ENCODE measurements around the gene MORC2.

Gene MORC2

GRCh38 chr22:30876915-30877553 lies 91.5 kb downstream of the MORC2 start:
- Histone ChIP-seq H3K9ac (ENCODE audit: low read length) (no peak overlapping the region), H3K9me2 (ENCODE audit: low read depth, low read length) (no peaks in the 10 kb centered on the region), H3K9me3 (ENCODE audit: low read length) (no peaks in the 10 kb centered on the region), H3K27ac (ENCODE audit: low read depth, low read length, poor library complexity, severe bottlenecking) (no peak overlapping the region), H3K4me1 (ENCODE audit: insufficient read depth, low read length, severe bottlenecking) (no peaks in the 10 kb centered on the region), H3K4me2 (ENCODE audit: low read length) (no peak overlapping the region), H4K20me1 (ENCODE audit: insufficient read depth, low read length) (no peaks in the 10 kb centered on the region), H3F3A (ENCODE audit: insufficient read depth, low read length) (no peaks in the 10 kb centered on the region), H3K4me3 (ENCODE audit: low read depth, low read length, poor library complexity, severe bottlenecking) (no peak overlapping the region), H2AFZ (ENCODE audit: low read length) (no peak overlapping the region), H3K27me3 (ENCODE audit: insufficient read depth, low read length) (peaks cover 3% of the 10 kb centered on the region), H3K79me2 (ENCODE audit: insufficient read depth, low read length) (no peaks in the 10 kb centered on the region), H3K36me3 (ENCODE audit: insufficient read depth, low read length) (no peaks in the 10 kb centered on the region)
- TF ChIP-seq EZH2 (IDR thresholded peaks at IDR 0.05; ENCODE audit: borderline replicate concordance, low read length): no peak
- no peak for TF ChIP-seq CTCF (IDR thresholded peaks at IDR 0.05; ENCODE audit: low read length)

GRCh38 chr22:30876221-30876751 lies 92.3 kb downstream of the MORC2 start:
- no peak overlapping the region for H2AFZ ChIP-seq (ENCODE audit: low read length)
- H4K20me1 ChIP-seq (ENCODE audit: insufficient read depth, low read length): no peaks in the 10 kb centered on the region
- no peak overlapping the region for H3K27ac ChIP-seq (ENCODE audit: low read depth, low read length, poor library complexity, severe bottlenecking)
- no peaks in the 10 kb centered on the region for H3K4me1 ChIP-seq (ENCODE audit: insufficient read depth, low read length, severe bottlenecking)
- H3K4me3 ChIP-seq (ENCODE audit: low read depth, low read length, poor library complexity, severe bottlenecking): no peak overlapping the region
- no peaks in the 10 kb centered on the region for H3K9me2 ChIP-seq (ENCODE audit: low read depth, low read length)
- H3F3A ChIP-seq (ENCODE audit: insufficient read depth, low read length): no peaks in the 10 kb centered on the region
- TF ChIP-seq CTCF (IDR thresholded peaks at IDR 0.05; ENCODE audit: low read length): no peak
- TF ChIP-seq EZH2 (IDR thresholded peaks at IDR 0.05; ENCODE audit: borderline replicate concordance, low read length): no peak
- no peaks in the 10 kb centered on the region for H3K36me3 ChIP-seq (ENCODE audit: insufficient read depth, low read length)
- H3K9me3 ChIP-seq (ENCODE audit: low read length): no peaks in the 10 kb centered on the region
- H3K79me2 ChIP-seq (ENCODE audit: insufficient read depth, low read length): no peaks in the 10 kb centered on the region
- H3K9ac ChIP-seq (ENCODE audit: low read length): no peak overlapping the region
- H3K4me2 ChIP-seq (ENCODE audit: low read length): no peak overlapping the region
- H3K27me3 ChIP-seq (ENCODE audit: insufficient read depth, low read length): peaks cover 3% of the 10 kb centered on the region

- Histone ChIP-seq H3K9me3 (ENCODE audit: low read length) (no peaks in the 10 kb centered on the region), H3K27me3 (ENCODE audit: insufficient read depth, low read length) (peaks cover 3% of the 10 kb centered on the region), H3F3A (ENCODE audit: insufficient read depth, low read length) (no peaks in the 10 kb centered on the region), H2AFZ (ENCODE audit: low read length) (no peak overlapping the region), H3K9ac (ENCODE audit: low read length) (no peak overlapping the region), H3K27ac (ENCODE audit: low read depth, low read length, poor library complexity, severe bottlenecking) (no peak overlapping the region), H3K4me3 (ENCODE audit: low read depth, low read length, poor library complexity, severe bottlenecking) (no peak overlapping the region), H3K36me3 (ENCODE audit: insufficient read depth, low read length) (no peaks in the 10 kb centered on the region), H3K9me2 (ENCODE audit: low read depth, low read length) (no peaks in the 10 kb centered on the region), H3K4me1 (ENCODE audit: insufficient read depth, low read length, severe bottlenecking) (no peaks in the 10 kb centered on the region), H3K4me2 (ENCODE audit: low read length) (no peak overlapping the region), H3K79me2 (ENCODE audit: insufficient read depth, low read length) (no peaks in the 10 kb centered on the region), H4K20me1 (ENCODE audit: insufficient read depth, low read length) (no peaks in the 10 kb centered on the region)
- TF ChIP-seq CTCF (IDR thresholded peaks at IDR 0.05; ENCODE audit: low read length) (no peak), EZH2 (IDR thresholded peaks at IDR 0.05; ENCODE audit: borderline replicate concordance, low read length) (no peak)
Observed at GRCh38 chr22:30875481-30876215, 92.9 kb downstream of the MORC2 start.

Data from OCI-LY1 (cell line).